HG03378 (cell line): Measurements from ENCODE around the gene FXR1.
"Not testable (repeated sequence)": the region's sequence is repeated elsewhere in the genome, so short reads cannot be mapped to it uniquely, and the experiment has no call there.

ENCODE experiments used
- ATAC-seq: cut with Tn5 transposase; IDR thresholded peaks from one replicate; pipeline ENCODE4 v1.9.1; 2021; ENCODE audit warnings: mild to moderate bottlenecking, moderate library complexity; ENCODE audit not compliant: unreplicated experiment

FXR1 gene

GRCh38 chr3:180912304-180913296 is at the start of gene FXR1:
TSS of gene FXR1 (plus strand) at chr3:180912670. CDS start at chr3:180912686, 16 bp downstream.
- ATAC-seq: peak; percentile 98

DNA sequence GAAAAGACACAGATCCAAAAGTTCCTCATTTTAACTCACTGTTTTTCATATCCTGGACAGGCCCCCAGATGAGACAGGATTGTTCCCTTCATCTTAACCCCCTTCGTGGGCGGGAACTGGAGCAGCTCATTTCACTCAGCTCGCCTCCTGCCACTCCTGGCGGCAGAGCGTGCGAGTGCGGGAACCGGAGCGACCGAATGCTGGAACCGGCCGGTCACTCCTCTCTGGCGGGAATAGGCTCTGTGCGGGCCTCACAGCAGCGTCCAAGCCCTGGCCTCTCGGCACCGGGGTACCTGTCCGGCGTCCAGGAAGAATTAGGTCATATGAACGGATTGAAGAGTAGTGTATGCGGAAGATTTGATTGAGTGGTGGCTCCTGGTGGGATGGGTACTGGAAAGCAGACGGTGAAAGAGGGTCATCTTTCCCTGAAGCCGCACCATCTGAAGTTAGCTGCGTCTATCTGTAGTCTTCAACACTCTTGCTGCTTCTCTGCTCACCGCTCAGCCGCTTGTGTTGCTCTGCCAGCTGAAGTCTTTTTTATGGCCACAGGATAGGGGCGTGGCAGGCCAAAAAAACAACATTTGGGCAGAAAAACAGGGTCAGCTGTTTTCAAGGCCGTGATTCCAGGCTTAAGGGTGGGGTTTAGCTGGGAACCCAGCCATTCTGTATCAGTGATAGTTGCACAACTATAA is 42.3 kb upstream of the FXR1 start:
- ATAC-seq: no peak

DNA sequence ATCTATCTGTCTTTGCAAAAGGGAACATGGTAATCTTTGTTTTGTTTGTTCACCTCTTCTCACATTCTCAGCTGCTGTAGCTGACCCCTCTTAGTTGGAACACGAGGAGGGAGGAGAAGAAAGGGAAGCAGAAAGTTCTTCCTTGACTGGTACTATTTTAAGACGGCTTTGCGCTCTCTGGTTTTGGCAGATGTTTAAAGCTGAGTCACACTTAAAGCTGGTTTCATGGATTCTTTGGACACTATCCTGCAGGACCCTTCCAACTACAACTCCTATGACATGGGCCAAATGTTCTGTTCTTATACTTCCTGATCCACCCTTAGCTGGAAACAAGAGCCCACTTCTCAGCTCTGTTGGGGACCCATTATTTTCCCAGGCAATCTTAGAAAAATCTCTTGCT is 40.6 kb upstream of the FXR1 start:
- no peak for ATAC-seq

GRCh38 chr3:180872430-180872829 is 40.0 kb upstream of the FXR1 start:
- ATAC-seq: not testable (repeated sequence)

- no peak for ATAC-seq
These were observed 37.3 kb upstream of the FXR1 start for GRCh38 chr3:180875124-180875698.

- no peak for ATAC-seq
These were observed 31.2 kb upstream of the FXR1 start for GRCh38 chr3:180881065-180881801.

GRCh38 chr3:180882115-180882514 is 30.4 kb upstream of the FXR1 start:
- ATAC-seq: no peak

GRCh38 chr3:180888992-180889560 is 23.4 kb upstream of the FXR1 start:
- no peak for ATAC-seq

DNA sequence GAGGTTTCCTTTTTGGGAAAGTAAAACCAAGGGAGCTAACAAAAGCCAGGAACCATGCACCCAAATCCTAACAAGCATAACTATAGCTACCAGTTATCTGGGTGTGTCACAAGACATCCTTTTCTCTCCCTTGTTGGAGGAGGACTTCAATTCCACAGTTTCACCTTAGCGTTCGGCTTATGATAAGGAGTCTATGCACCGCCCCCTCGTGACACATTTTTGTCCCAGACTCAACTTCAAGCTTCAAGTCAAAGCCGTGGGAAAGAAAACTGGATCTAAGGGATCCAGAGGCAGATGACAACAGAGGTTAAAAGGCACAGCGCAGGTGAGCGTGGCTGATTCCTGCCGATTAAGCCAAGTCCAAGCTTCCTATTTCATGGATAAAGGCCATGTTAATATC is 13.9 kb upstream of the FXR1 start:
- ATAC-seq: no peak

DNA sequence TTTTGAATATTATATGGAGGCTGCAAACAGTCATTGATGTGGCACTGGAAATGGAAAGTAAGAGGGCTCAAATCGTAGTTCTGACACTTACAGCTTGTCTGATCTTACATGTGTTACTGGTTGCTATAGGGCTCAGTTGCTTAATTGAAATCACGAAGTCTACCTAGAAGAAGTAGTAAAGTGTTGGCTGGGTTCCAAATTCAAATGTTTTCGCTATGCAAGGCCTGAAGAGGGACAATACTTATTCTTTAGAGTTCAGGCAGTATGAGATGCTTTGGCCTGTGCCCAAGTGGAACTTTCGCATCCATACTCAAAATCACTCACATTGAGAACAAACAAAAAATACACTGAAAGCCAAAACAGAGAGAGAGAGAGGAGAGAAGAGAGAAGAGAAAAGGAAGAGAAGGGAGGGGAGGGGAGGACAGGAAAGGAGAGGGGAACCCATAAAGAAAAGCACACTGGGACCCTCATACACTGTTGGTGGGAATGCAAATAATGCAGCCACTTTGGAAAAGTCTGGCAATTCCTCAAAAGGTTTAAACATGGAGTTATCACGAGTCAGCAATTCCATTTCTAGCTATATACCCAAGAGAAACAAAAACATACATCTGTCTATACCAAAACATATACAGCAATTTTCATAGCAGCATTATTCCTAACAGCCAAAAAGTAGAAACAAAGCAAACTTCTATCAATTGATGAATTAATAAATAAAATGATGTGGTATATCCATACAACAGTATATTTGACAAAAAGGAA is 2.9 kb upstream of the FXR1 start:
- ATAC-seq: no peak

DNA sequence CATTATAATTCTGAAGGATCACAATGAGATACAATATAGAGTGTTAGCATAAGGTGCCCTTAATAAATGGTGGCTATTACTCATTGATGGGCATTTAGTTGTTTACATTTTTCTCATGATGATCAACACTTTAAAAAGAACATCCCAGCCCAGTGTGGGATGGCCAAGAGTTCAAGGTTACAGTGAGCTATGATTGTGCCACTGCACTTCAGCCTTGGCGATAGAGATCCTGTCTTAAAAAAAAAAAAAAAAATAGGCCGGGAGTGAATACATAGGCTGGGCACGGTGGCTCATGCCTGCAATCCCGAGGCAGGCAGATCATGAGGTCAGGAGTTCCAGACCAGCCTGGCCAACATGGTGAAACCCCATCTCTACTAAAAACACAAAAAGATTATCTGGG is 1.6 kb upstream of the FXR1 start:
- no peak for ATAC-seq

DNA sequence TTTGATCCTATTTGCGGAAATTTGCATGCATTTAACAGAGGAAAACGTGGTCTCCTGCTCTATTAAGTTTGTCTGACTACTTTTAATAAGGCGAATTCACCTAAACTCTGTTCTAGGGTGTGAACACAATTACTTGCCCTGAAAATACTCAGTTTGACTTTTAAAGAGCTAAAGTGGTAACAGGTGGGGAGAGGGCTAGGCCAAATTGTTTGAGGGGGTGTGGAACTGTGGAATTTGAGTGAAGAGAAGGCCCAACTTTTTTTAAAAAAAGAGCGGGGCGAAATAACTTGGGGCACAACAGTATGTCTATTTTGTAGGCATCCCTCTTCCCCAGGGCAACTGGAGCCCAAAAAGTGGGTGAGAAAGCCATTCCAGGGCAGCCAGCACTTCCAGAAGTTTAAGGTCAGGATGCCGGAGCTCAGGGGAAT is 580 bp upstream of the FXR1 start:
- ATAC-seq: peak; percentile 11

DNA sequence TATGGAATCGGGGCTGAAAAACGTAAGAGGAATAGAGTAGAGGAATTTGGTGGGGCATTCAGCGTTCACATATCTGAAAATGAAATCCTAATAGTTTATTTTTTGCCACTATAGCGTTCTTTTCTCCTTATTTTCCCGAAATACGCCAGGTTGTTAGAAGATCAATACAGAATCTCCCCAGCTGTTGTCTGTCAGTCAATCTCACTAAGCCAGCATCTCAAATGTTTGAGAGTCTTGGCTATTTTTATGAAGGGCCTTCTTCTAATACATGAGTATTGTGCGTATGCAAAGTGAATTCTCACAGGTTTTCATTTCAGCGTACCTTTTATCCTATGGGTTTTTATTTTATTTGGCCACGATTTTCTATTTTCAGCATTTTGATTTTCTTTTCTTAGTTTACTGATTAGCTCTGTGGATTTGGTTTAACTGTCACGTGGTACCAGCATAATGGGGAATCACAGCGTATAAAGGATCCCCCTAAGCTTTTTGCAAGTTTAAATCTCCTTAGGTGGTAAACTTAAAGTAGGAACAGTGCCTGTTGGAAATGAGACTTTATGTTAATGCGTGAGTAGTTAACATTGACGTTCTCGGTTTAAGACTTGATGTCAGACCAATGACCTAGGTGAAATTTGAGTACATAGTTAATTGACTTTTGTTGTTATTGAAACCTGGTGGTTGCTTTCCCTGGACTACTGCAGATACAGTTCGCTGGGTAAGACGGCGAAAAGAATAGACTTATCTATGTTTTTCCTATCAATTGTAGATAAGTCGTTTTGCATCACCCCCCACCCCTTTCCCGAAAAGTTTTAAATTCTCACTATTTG is 1.3 kb downstream of the FXR1 start:
- no peak for ATAC-seq

DNA sequence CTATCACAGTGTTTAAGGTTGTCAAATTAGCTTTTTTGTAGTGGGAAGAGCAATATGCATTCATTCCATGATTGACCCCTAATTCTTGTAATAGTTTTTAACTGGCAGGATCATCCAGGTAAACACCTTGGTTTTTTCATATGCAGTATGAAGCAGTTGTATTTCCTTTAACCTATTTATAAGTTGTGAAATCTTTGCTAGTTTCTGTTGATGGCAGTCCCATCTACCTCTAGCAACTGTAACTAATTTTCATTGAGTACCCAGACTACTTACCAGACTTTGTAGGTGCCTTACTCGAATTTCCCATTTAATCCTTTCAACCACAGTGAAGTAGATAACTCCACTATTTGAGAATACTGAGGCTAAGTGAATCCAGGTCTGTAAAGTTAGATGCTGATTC is 6.1 kb downstream of the FXR1 start:
- ATAC-seq: no peak

GRCh38 chr3:180922242-180922641 is 9.8 kb downstream of the FXR1 start:
- ATAC-seq: no peak

DNA sequence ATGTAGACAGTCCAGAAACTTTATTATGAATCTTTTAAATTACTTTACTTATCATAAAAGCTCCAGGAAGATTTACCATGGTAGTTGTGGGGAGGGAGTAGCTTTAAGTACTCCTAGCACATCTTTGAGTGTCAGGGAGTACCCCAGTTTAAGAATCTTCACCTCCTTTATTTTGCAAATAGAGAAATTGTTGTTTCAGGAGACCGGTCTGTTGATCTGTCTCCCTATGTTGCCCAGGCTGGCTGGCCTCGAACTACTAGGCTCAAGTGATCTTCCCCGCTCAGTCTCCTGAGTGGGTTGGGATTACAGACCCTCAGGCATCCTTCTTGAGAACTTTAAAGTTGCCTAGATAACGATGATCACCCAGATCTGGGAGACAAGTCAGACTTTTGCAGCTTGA is 11.1 kb downstream of the FXR1 start:
- ATAC-seq: no peak

DNA sequence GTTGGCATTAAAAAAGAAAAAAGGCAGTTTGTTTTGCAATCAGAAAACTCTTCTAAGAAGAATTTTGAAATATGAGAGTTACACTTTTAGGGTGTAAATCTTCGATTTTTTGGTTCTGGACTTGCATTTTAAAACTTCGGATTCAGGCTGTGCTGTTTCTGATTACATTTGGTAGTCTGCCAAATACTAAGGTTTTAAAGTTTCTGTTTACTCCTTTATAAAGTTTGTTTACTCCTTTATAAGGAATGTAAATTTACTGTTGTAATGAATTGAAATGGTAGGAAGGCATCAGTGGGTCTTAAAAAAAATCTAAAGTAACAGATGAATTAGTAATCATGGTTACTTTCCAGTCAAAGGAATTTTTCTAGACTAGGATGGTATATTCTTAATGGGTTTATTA is 14.1 kb downstream of the FXR1 start:
- ATAC-seq: no peak

DNA sequence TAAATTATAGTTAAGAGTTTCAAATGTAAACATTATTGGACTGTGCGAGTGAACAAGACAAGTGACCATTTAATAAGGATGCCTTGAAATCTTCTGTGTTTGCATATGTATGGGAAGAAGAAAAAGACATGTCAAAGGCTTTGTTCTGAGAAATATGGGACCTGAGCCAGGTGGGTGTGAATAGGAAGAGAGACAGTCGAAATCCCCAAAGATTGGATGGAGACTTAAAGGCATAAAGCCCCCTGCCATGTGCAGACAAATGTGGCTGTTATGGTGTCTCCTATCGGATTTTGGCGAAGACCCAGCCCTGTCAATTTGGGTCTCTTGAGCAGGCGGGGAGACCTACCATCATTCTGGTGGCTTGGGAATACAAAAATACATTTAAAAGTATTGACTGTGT is 16.9 kb downstream of the FXR1 start:
- no peak for ATAC-seq

- no peak for ATAC-seq
These were observed 18.1 kb downstream of the FXR1 start for GRCh38 chr3:180930526-180930925.
